Daoy (cell line): ENCODE results near the gene SYPL2. TPM values are rescaled to one million over a fixed set of nuclear protein-coding genes. Genes with fewer than 3 reads are reported as not detected.
"Not testable (repeated sequence)": the region's sequence is repeated elsewhere in the genome, so short reads cannot be mapped to it uniquely, and the experiment has no call there.

Experiments used
- DNase-seq: peaks from one replicate; pipeline ENCODE4 v3.0.0-alpha.2; 2015; ENCODE audit warnings: low read depth
- total RNA-seq: library from RNA; depleted of rRNA; stranded (reverse); fragments of >200 nt; shearing (Covaris generic); gene quantifications from 2 replicates; pipeline ENCODE4 v1.2.3, GENCODE V29; 2014; rRNA removed

Gene SYPL2
- 0.15 and 4.3 TPM in 2 replicates for total RNA-seq

GRCh38 chr1:109466452-109467300 is at the start of gene SYPL2:
TSS of gene SYPL2 (plus strand) at chr1:109466546. CDS start at chr1:109466844, 298 bp downstream.
- DNase-seq: peak; percentile 76

DNA sequence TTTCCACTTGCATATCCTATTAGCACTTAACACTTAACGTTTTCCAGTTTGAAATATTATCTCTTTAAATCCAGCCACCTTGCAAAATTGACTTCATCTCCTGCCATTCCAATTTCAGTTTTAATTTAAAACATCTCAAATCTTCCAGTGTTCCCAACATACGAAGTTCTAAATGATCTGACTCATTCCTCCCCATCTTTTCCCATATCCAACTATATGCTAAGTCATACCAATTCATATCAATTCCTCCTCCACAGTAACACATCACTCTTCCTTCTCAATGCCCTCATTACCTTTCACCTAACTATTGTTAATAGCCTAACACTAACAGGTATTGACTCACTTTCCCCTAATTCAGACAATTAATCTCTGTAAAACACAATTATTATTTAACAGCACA is 42.8 kb upstream of the SYPL2 start:
- DNase-seq: no peak

GRCh38 chr1:109425391-109426280 is 40.7 kb upstream of the SYPL2 start:
- peak; percentile 88 for DNase-seq

DNA sequence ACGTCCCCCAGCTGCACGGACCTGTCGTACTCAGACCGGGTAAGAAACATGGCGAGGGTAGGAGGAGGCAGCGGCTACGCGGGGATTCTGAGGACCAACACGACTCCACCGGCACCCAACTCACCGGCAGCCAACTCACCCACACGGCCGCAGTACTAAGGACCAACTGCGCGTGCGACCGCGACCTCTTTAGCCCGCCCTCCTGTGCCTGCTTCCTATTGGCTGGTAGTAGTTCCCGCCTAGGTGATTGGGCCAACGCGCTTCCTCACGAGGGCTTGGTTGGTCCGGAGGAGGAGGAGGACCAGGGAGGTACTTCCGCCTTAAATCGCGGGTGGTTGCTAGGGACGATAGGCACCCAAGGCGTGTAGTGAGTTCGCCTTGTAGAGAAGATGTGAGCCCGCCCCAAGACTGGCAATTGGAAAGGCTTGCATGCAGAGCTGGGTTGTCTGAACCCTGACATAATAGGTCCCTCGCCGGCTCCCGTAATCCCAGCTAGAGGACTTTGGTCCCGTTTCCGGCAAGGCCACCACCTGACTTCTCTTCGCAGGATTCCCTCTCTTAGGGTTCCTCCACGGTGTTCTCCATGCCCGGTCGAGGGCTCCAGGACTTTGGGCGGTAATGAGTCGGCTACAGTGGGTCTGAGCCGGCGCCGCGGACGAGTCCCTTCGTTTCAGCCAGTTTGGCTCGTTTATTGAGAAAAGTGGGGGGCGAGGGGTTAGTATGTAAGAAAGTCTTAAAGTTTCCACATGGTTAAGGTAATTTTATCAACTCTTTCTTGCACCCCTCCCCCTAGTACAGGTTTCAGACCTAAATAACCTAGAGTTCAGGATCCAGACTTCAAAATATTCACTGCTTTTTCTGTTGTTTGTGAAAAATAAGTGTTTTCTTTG is 39.8 kb upstream of the SYPL2 start, which contains the start of gene PSMA5:
Gene PSMA5 (minus strand): TSS at position 168 of the 890 bp plus-strand sequence. CDS start 118 bp downstream, at position 50.
- DNase-seq: peak; percentile 100

GRCh38 chr1:109427171-109427467 is 39.2 kb upstream of the SYPL2 start:
- DNase-seq: no peak

DNA sequence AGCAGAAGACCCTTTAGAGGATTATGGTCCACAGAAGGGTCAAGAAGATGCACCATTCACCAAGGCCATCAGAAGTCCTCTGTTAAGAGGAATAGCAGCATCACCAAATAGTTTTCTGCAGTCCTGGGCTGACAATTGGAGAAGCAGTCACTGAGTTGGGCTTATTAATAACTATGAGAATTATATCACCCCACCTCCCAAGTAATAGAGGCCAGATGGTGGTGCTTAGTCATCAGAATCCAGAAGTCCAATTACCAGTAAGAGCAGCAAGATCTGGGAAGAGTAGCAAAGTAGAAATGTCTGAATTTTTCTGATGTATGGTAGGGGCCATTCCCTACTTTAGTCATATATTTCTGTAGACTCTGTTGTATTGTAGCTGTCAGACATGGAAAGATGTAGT is 34.0 kb upstream of the SYPL2 start:
- no peak for DNase-seq

- DNase-seq: no peak
These were observed 33.0 kb upstream of the SYPL2 start for GRCh38 chr1:109433322-109433721.

DNA sequence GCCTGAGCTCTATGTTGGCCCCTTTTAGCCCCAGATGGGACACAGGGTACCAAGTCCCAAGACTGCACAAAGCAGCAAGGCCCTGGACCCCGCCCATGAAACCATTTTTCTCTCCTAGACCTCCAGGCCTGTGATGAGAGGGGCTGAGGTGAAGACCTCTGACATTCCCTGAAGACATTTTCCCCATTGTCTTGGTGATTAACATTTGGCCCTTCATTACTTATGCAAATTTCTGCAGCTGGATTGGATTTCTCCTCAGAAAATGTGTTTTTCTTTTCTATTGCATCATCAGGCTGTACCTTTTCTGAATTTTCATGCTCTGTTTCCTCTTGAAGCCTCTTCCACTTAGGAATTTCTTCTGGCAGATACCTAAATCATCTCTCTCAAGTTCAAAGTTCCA is 31.9 kb upstream of the SYPL2 start:
- no peak for DNase-seq

DNA sequence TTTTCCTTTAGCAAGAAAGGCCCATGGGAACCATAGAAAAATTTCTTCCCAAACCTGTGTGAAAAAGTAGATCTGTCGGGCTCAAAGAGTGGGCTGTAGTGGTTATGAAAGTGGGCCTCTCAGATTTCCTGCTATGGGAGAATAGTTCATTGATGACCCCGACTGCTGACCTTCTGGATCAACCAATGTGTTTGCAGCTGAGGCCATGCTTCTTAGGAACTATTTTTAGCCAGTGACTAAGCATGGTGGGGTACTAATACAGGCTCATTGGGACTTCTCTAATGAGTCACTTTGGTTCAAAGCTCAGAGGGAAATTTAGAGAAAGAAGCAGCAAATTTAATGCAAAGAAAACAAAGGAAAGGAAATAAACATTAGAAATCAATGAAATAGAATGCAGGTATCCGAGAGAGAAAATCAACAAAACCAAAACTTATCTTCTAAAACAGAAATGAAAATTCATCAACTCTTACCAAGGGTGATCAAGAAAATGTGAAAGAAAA is 27.5 kb upstream of the SYPL2 start:
- peak; percentile 78 for DNase-seq

DNA sequence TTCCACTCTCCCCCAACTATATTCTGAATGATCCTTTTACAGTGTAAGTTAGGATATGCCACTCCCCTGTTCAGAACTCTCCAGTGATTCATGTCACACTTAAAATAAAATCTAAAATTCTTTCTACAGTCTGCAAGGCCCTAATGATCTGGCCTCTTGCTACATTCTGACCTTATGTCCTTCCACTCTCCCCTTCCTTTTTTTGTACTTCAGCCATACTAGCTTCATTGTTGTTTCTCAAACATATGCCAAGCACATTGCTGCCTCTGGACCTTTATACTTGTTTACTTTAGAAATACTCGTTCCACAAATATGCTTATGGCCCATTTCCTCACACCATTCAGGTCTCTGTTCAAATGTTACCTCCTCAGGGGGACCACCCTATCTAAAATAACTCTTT is 25.3 kb upstream of the SYPL2 start:
- DNase-seq: no peak

- DNase-seq: no peak
These were observed 22.9 kb upstream of the SYPL2 start for GRCh38 chr1:109443476-109443875.

- no peak for DNase-seq
These were observed 22.0 kb upstream of the SYPL2 start for GRCh38 chr1:109444346-109444745.

DNA sequence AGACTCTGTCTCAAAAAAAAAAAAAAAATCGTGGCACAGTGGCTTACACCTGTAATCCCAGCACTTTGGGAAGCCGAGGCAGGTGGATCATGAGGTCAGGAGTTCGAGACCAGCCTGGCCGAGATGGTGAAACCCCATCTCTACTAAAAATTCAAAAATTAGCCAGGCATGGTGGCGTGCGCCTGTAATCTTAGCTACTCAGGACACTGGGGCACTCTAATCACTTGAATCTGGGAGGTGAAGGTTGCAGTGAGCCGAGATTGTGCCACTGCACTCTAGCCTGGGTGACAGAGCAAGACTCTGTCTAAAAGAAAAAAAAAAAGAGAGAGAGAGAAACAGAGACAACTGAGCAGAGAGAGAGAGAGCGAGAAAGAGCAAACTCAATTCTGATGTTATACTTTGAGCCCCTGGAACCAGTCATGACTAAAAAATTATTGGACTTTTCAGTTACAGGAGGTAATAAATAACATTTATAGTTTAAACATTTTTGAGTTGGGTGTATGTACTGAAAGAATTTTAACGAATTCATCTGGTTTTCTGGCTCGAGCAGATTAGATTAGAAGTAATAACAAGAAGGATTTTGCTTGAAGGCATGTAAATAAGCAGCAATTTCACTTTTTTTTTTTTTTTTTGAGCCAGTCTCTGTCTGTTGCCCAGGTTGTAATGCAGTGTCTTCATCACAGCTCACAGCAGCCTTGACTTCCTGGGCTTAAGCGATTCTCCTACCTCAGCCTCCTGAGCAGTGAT is 20.2 kb upstream of the SYPL2 start:
- not testable (repeated sequence) for DNase-seq

- DNase-seq: no peak
These were observed 18.8 kb upstream of the SYPL2 start for GRCh38 chr1:109447524-109447923.

DNA sequence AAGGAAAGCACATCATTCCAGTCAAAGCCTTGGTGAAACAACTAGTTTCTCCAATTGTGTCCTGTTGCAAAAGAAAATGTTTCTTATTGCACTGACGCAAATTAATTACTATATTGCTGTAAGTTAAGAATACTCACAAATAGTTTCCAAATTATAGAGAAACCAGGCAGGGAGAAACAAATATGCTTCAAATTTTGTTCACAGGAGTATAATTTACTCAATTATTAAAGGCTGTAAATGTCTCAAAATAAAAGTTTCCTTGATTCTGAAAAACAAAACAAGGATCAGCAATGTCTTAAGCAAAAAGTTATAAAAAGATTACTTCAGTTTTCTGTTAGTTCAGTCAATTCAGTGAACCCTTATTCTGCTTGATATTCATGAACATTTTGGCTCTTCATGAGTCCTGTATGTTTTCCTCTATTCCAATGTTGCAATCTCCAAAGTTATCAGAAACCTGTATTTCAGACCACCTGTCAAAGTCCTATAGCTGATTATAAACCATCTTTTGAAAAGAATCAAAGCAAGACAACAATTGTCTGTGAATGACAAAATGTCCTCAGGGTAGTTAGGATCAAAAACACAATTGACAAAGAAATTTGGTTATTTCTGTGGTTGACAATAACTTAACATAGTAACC is 11.7 kb upstream of the SYPL2 start:
- no peak for DNase-seq

DNA sequence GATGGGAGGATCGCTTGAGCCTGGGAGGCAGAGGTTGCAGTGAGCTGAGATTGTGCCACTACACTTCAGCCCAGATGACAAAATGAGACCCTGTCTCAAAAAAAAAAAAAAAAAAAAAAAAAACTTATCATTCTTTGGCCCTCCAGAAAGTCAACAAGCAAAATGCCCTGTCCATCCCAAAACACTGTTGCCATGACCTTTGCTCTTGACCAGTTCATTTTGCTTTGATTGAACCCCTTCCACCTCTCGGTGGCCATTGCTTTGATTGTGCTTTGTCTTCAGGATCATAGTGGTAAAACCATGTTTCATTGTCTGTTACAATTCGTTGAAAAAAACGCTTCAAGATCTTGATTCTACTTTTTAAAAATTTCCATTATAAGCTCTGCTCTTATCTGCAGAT is 8.5 kb upstream of the SYPL2 start:
- DNase-seq: no peak

DNA sequence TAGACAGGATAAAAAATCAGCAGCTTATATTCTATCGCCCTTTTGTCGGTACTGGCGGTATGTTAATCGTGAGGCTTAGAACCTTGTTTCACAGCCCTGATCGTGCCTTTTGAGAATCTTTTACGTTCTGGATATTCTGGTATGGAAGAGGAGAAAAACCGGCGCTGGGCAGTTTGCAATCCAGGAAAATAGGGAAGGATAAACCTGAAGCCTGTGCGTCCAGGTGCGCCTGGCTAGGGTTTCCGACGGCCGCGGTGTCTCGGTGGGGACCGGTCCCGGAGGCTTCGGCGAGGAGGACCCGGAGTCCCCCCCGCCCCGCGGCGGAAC is 258 bp upstream of the SYPL2 start:
- no peak for DNase-seq

- DNase-seq: no peak
These were observed 993 bp downstream of the SYPL2 start for GRCh38 chr1:109467301-109467777.

DNA sequence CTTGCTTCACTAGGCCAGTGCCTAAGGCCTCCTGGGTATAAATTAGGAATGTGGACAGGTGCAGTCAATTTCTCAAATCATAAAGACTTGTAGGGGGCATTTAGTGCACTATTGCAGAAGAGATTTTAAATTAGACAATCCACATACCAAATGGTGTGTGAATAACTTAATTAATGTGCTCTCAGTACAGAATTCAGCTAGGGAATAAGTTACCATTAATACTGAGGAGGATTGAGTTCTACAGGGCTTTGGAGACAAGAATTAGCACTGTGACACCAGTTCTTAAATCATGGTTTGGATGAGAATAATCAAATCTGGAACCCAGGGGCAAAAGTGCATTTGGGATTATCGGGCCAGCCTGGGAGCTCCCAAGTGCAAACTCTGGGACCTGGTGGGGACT is 1.7 kb downstream of the SYPL2 start:
- DNase-seq: no peak

DNA sequence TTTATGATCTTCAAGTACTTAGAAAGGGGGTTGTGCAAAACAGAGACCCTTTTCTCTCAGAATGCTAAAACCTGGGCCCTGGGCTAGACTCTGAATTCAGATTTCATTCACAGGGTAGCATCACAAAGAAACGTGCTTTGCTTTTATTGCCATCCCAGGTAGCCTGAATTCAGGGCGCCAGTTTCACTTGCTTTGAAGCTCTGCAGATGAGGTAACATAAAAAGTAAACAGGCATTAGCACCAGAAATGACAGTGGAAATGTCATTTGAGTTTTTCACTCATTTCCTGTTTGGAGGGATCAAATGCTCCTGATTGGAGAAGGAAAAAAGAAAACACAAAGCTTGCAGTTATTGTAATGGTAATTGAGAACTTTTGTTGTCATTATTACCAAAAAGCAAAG is 2.6 kb downstream of the SYPL2 start:
- no peak for DNase-seq
